ENCODE results near the gene RAB1A.
"Not testable (repeated sequence)": the region's sequence is repeated elsewhere in the genome, so short reads cannot be mapped to it uniquely, and the experiment has no call there.

Gene RAB1A

GRCh38 chr2:65129826-65130663 lies at the start of gene RAB1A:
TSS of gene RAB1A (minus strand) at chr2:65130106. CDS start at chr2:65129915, 191 bp downstream.
- peak; percentile 100 for DNase-seq

DNA sequence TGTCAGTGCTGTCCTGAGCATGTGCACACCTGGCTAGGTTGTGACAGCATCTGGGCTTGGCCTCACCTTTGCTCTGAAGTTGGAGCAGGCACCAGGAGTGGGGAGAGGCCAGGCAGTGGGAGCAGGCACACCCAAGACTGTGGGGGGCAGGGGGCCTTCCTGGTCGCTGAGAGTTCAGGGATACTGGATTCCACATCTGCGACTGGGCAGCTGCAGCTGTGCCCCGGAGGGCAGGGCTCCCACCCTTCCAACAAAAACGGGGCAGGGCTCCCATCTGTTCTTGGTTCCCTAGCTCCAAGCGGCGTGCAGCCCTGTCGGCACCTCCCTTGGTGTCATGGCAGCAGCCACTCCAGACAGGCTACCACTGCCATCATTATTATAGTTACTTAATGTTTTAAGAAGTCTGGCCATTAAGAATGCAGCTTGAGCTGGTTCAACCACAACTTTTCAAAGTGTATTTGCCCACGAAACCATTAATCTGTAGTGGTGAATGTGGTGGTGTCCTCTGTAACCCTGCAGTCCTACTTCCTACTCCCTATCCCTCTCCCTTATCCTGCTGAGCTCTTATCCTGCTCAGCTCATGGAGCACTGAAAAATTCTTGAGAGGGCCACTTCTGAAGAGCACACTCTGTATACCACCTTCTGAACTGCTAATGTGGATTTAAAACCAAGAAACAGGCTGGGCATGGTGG lies 48.0 kb upstream of the RAB1A start:
- no peak for DNase-seq

- DNase-seq = no peak
These were observed 46.1 kb upstream of the RAB1A start for GRCh38 chr2:65175894-65176530.

DNA sequence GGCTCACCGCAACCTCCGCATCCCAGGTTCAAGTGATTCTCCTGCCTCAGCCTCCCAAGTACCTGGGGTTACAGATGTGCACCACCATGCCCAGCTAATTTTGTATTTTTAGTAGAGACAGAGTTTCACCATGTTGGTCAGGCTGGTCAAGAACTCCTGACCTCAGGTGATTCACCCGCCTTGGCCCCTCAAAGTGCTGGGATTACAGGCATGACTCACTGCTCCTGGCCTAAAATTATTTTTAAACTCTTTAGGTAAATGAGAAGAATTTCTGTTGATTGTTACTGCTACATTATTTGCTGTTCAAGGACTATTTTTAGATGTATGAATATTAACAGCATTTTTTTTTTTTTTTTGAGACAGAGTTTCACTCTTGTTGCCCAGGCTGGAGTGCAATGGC lies 44.1 kb upstream of the RAB1A start:
- DNase-seq = not testable (repeated sequence)

DNA sequence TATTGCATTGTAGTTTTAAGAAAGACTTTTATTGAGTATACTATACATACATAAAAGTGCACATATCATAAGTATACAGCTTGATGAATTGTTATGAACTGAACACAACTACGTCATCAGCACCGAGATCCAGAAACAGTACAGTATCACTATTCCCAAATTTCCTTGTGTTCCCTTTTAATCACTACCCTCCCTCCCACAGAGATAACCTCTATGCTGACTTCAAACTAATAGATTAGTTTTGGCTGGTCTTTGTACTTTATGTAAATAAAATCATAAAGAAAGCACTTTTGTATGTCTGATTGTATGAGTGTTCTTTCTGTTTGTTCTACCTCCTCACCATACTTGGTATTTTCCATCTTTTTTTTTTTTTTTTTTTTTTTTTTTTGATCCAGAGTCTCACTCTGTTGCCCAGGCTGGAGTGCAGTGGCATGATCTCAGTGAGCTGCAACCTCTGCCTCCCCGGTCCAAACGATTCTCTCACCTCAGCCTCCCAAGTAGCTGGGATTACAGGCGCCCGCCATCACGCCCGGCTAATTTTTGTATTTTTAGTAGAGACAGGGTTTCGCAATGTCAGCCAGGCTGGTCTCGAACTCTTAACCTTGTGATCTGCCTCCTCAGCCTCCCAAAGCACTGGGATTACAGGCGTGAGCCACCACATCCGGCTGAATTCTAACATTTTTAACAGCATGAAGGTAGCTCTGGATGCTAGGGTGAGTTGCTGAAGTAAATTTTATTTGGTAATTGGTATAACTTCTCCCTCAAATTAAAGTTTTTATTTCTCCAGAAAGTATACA lies 43.3 kb upstream of the RAB1A start:
- DNase-seq = no peak

DNA sequence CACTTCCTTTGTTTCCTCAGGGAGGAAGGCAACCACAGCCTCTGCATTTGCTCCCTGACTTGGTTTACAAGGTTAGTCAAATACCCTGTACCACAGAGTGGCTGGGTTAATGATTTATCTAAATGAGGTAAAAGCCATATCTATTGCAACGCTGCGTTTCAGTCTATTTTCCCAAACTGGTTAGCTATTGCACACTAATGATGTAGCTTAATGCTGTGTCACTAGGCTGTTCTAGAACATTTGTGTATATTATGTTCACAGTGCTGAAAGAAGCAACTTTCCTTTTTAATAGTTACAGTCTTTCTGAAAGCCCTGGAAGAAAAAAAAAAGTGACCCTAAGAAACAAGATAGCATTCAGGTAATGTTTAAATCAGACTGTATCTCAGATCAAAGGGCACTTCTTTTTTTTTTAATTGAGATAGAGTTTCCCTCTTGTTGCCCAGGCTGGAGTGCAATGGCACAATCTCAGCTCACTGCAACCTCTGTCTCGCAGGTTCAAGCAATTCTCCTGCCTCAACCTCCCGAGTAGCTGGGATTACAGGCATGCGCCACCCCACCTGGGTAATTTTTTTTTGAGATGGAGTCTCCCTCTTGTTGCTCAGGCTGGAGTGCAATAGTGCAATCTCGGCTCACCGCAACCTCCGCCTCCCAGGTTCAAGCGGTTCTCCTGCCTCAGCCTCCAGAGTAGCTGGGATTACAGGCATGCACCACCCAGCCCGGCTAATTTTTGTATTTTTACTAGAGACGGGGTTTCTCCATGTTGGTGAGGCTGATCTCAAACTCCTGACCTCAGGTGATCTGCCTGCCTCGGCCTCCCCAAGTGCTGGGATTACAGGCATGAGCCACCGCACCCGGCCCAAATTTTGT lies 40.9 kb upstream of the RAB1A start:
- not testable (repeated sequence) for DNase-seq

- no peak for DNase-seq
These were observed 39.8 kb upstream of the RAB1A start for GRCh38 chr2:65169760-65170136.

DNA sequence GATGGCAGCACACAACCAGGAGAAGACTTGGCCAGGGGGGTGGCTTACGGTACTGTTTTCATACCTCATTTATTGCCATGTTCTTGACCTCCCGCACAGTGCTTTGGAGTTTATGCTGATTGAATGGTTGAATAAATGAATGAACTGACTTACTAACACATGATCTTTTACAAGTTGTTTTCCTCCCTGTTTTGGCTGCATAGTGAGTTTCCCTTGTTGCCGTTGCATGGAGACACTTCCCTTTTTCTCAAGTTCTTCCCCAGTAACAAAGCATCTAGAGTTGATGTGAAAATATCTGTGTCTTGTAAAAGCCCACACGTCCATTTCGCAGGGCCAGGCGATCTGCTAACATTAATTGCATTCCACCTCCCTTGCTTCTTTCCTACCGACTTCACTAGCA lies 35.7 kb upstream of the RAB1A start:
- peak; percentile 68 for DNase-seq

- peak; percentile 30 for DNase-seq
These were observed 34.6 kb upstream of the RAB1A start for GRCh38 chr2:65164426-65164891.

DNA sequence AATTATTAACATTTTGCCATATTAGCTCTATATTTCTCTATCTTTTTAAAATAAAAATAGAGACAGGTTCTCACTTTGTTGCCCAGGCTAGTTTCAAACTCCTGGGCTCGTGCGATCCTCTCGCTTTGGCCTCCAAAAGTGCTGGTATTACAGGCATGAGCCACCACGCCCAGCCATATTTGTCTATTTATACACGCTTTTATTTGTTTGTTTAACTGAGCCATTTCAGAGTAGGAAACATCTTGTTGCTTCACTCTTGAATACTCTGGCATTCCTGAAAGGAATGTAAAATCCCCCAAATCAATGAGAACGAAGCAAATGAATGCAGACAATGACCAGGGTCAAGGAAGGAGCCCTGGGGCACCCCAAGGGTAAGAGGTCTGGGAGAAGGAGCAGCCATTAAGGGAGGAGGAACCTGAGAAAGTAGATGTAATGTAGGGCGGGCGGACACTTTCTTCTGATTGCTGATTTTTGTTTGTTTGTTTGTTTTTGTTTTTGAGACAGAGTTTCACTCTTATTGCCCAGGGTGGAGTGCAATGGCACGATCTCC lies 31.7 kb upstream of the RAB1A start:
- DNase-seq = no peak

- DNase-seq = peak; percentile 71
These were observed 30.0 kb upstream of the RAB1A start for GRCh38 chr2:65159906-65160305.

GRCh38 chr2:65159261-65159660 lies 29.4 kb upstream of the RAB1A start:
- no peak for DNase-seq

DNA sequence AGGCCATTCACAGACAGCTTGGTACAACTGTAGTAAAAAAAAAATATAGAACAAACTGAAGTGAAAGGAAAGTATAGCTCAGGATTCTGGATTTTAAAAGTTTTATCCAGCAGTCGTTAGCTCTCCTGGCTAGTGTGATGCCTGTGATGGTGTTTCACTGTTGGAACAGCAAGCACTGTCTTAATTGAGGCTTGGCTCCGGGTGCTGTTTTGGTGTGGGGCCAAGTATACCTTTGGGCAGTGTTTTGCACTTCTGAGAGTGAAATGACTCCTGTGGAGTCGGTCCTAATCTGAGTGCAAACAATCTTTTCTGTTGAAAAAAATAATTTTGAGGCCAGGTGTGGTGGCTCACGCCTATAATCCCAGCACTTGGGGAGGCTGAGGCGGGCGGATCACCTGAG lies 28.7 kb upstream of the RAB1A start:
- no peak for DNase-seq

- DNase-seq = not testable (repeated sequence)
These were observed 27.9 kb upstream of the RAB1A start for GRCh38 chr2:65157856-65158255.

GRCh38 chr2:65156041-65156440 lies 26.1 kb upstream of the RAB1A start:
- no peak for DNase-seq

- DNase-seq = no peak
These were observed 23.6 kb upstream of the RAB1A start for GRCh38 chr2:65153515-65153914.

- no peak for DNase-seq
These were observed 16.2 kb upstream of the RAB1A start for GRCh38 chr2:65146078-65146477.

DNA sequence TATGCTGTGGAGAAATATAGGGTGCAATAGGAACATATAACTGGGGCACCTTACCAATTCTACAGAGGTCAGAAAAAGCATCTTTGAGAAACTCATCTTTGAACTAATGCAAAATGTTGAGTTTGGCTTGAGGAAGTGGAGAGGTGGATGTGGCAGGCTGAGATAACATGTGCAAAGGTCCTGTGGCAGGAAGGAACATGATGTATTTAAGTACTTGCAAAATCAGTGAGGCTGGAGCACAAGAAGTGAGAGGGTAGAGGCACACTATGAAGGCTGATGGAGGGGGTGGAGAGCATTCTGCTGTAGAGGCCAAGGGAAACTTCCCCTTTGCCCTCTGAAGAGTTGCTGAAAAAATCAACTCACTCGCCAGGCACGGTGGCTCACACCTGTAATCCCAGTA lies 14.7 kb upstream of the RAB1A start:
- peak; percentile 33 for DNase-seq

- peak; percentile 70 for DNase-seq
These were observed 12.6 kb upstream of the RAB1A start for GRCh38 chr2:65142515-65142914.

DNA sequence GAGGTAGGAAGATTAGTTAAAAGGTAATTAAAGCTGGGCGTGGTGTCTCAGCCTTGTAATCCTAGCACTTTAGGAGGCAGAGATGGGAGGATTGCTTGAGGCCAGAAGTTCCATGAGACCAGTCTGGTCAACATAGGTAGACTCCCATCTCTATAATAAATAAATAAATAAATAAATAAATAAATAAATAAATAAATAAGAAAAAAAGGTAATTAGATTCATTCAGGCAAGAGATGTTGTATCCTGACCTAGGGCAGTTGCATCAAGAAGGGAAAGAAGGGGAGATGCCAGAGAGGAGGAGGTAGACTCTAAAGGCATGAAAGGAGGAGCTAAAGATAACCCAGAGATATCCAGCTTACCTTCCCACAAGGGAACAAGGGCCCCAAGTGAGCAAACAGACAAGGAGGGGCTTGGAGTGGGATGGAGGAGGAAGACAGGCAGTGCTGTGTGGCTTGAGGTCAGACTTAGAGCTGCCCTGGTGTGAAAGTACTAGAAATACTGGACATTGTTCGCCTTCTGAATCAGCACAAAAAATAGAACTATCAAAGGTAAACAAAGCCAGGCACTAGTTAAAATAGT lies 7.4 kb upstream of the RAB1A start:
- no peak for DNase-seq

DNA sequence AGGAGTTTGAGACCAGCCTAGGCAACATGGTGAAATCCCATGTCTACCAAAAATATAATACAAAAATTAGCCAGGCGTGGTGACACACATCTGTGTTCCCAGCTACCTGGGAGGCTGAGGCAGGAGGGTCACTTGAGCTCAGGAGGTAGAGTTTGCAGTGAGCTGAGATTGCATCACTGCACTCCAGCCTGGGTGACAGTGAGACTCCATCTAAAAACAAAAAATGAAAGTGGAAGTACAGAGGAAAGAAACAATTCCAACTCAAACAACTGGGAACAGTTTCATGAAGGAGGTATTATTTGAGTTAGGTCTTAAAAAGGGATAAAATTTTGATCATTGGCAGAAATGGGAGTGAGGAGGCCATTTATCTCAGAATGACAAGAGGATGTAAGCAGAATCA lies 6.3 kb upstream of the RAB1A start:
- no peak for DNase-seq
